Ishikawa (cell line): ENCODE measurements around the gene TMEM267.

Source experiments
- CEBPB ChIP-seq: IDR thresholded peaks from 2 replicates; pipeline ENCODE4 v1.6.1; 2012
- EP300 ChIP-seq: IDR thresholded peaks from 2 replicates; pipeline ENCODE4 v1.6.1; 2012; ENCODE audit warnings: borderline replicate concordance
- FOXM1 ChIP-seq: IDR thresholded peaks from 2 replicates; pipeline ENCODE4 v1.6.1; 2012; ENCODE audit warnings: low read depth, borderline replicate concordance
- REST ChIP-seq: IDR thresholded peaks from 2 replicates; pipeline ENCODE4 v1.6.1; 2012; ENCODE audit warnings: low read depth, mild to moderate bottlenecking
- TEAD4 ChIP-seq: IDR thresholded peaks from 2 replicates; pipeline ENCODE4 v1.6.1; 2012
- YY1 ChIP-seq: IDR thresholded peaks from 2 replicates; pipeline ENCODE4 v1.6.1; 2012; ENCODE audit warnings: low read depth
- ZBTB7A ChIP-seq: IDR thresholded peaks from 2 replicates; pipeline ENCODE4 v1.6.1; 2012; ENCODE audit warnings: low read depth
- TF ChIP-seq, protein P1 (sequence below): IDR thresholded peaks from 2 replicates; pipeline ENCODE4 v1.6.1; 2012

- TF ChIP-seq EP300 (no peak), CEBPB (no peak), TEAD4 (no peak), FOXM1 (no peak), ZBTB7A (no peak), REST (no peak), YY1 (no peak)
- TF ChIP-seq, protein P1, sequence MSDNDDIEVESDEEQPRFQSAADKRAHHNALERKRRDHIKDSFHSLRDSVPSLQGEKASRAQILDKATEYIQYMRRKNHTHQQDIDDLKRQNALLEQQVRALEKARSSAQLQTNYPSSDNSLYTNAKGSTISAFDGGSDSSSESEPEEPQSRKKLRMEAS: no peak
These were observed 63.4 kb downstream of the TMEM267 start for GRCh38 chr5:43420241-43420640.
